ENCODE results near the gene ITPR1.

- TF ChIP-seq CTCF (conservative IDR thresholded peaks at IDR 0.05; ENCODE audit: low read length) (no peak), EZH2phosphoT487 (IDR thresholded peaks at IDR 0.05; ENCODE audit: borderline replicate concordance, low read depth, low read length) (no peak)
These were observed 185.2 kb downstream of the ITPR1 start for GRCh38 chr3:4678320-4678719.
